ENCODE measurements around the gene COX18.

DNA sequence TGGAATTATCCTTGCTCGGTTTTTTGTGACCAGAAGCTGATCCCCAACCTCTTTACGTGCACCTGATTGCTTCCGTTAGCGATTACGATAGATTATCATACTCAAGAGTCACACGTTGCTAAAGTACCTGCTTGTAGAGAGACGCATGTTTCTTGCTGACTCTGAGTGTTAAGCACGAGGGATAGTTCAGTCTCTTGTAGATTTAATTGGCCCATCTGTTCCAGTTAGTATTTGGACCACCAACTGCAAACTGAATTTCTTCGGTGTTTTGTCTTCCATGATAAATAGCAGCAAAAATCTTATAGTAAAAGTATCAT, 516 bp upstream of the COX18 start:
- TF ChIP-seq, protein P1, sequence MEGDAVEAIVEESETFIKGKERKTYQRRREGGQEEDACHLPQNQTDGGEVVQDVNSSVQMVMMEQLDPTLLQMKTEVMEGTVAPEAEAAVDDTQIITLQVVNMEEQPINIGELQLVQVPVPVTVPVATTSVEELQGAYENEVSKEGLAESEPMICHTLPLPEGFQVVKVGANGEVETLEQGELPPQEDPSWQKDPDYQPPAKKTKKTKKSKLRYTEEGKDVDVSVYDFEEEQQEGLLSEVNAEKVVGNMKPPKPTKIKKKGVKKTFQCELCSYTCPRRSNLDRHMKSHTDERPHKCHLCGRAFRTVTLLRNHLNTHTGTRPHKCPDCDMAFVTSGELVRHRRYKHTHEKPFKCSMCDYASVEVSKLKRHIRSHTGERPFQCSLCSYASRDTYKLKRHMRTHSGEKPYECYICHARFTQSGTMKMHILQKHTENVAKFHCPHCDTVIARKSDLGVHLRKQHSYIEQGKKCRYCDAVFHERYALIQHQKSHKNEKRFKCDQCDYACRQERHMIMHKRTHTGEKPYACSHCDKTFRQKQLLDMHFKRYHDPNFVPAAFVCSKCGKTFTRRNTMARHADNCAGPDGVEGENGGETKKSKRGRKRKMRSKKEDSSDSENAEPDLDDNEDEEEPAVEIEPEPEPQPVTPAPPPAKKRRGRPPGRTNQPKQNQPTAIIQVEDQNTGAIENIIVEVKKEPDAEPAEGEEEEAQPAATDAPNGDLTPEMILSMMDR (IDR thresholded peaks at IDR 0.05; ENCODE audit: poor library complexity): no peak
- TF ChIP-seq EZH2 (IDR thresholded peaks at IDR 0.05; ENCODE audit: borderline replicate concordance) (no peak), EZH2phosphoT487 (IDR thresholded peaks at IDR 0.05; ENCODE audit: low read depth, severe bottlenecking, unreplicated experiment) (no peak)

Data from hepatocyte (in vitro differentiated cells).